Upper lobe of left lung (tissue), 6 donors: ENCODE measurements around the gene DPYD. TPM values are rescaled to one million over a fixed set of nuclear protein-coding genes. Genes with fewer than 3 reads are reported as not detected.

Experiments used
- ATAC-seq, 2 donors: fragments of 200-7000 bp; cut with Tn5 transposase; one replicate each; pipeline ENCODE4 v1.9.1; 2022; ENCODE audit warnings: mild to moderate bottlenecking in 2 of 2, moderate library complexity in 2 of 2; ENCODE audit not compliant: low FRiP score in 2 of 2
- DNase-seq, 2 donors: peaks; one replicate each; pipeline ENCODE4 v3.0.0-alpha.2; 2019 to 2020
- H3K27ac ChIP-seq, 4 donors: fragments of 200-600 bp; sonication (generic); one replicate each; pipeline ENCODE4 v1.5.1; 2016 to 2019
- H3K27me3 ChIP-seq, 4 donors: fragments of 200-600 bp; sonication (generic); one replicate each; pipeline ENCODE4 v1.5.1; 2017 to 2019
- H3K36me3 ChIP-seq, 4 donors: fragments of 200-600 bp; sonication (generic); one replicate each; pipeline ENCODE4 v1.5.1; 2016 to 2019
- H3K4me1 ChIP-seq, 4 donors: fragments of 200-600 bp; sonication (generic); one replicate each; pipeline ENCODE4 v1.5.1; 2018 to 2019
- H3K4me3 ChIP-seq, 4 donors: fragments of 200-600 bp; sonication (generic); one replicate each; pipeline ENCODE4 v1.5.1; 2017 to 2019; ENCODE audit warnings: mild to moderate bottlenecking in 2 of 4, moderate library complexity in 1 of 4
- H3K9me3 ChIP-seq, 4 donors: fragments of 200-600 bp; sonication (generic); one replicate each; pipeline ENCODE4 v1.5.1; 2018 to 2019
- EP300 ChIP-seq, 4 donors: sonication (generic); formaldehyde crosslinking; IDR thresholded peaks; one replicate each; pipeline ENCODE4 v1.5.1; 2017; ENCODE audit warnings: antibody characterized with exemption in 4 of 4, control low read depth in 2 of 4
- POLR2A ChIP-seq, 4 donors: fragments of 450-650 bp; IDR thresholded peaks; one replicate each; pipeline ENCODE4 v1.5.1; 2016 to 2017; ENCODE audit warnings: antibody characterized with exemption in 4 of 4, mild to moderate bottlenecking in 2 of 4
- POLR2AphosphoS5 ChIP-seq, 2 donors: sonication (generic); formaldehyde crosslinking; IDR thresholded peaks; one replicate each; pipeline ENCODE4 v1.5.1; 2017; ENCODE audit warnings: antibody characterized with exemption in 2 of 2
- WGBS, 2 donors: methylation state at CpG; one replicate each; pipeline ENCODE4 v1.1.5; 2017 to 2018; 5-methylcytosine and 5-hydroxymethylcytosine counted together
- total RNA-seq, 6 donors: library from RNA; depleted of rRNA in 4 of 6; stranded (reverse); fragments of >200 nt in 4 of 6; gene quantifications; one replicate each; pipeline versions ENCODE4 v1.1.0 to v1.2.1, GENCODE V29; 2016 to 2021
- TF ChIP-seq, protein P1 (sequence below), 6 experiments: fragments of 450-650 bp in 4 of 6; fragments of 200-600 bp in 2 of 6; sonication (generic) in 2 of 6; IDR thresholded peaks; one replicate each; pipeline ENCODE4 v1.5.1; 2016 to 2019; ENCODE audit warnings: antibody characterized with exemption in 6 of 6
- donor health status: DM: no; HTN: no; CAD: no; lungs with moderate emphysema.
- donor health status: DM: no; HTN: yes; CAD: no; lungs with severe emphysema.

The DPYD gene
- total RNA-seq, 6 donors from 2014 or later = 60.9 to 106 (median 79.7) TPM

DNA sequence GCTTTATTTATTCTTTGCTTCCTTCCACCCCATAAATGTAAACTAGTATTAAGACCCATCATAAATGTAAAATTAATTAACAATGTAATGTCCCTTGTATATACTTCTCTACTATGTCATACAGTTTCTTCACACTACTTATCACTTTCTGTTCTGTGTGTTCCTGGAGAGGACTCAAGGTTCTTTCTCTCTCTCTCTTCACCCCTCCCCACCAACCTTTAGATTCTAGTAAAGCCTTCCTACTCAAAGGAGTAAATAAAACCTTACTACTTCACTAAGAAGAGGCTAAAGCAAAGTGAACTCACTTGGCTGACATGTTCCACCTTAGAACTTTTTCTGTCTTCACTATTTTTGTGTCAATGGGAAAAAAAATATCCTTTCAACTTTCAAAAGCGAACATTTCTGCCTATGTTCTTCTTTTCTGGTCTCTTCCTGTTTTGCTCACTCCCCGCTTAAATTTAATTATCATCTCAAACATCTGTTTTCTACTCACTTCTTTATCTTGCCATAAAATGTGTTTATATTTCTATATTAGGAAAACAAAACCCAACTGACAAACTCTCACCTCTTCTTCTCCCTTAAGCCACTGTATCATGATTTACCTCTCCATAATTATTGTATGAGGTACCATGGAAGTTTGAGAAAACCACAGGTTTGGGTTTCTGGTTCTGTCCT is 260.3 kb downstream of the DPYD start:
- H3K4me3 ChIP-seq = no peak overlapping the region
- H3K9me3 ChIP-seq = no peaks in the 10 kb centered on the region
- H3K4me1 ChIP-seq = no peaks in the 10 kb centered on the region
- no peaks in the 10 kb centered on the region for H3K27me3 ChIP-seq
- no peak for DNase-seq
- H3K36me3 ChIP-seq = no peaks in the 10 kb centered on the region
- no peak for ATAC-seq
- H3K27ac ChIP-seq = no peak overlapping the region
- TF ChIP-seq POLR2AphosphoS5 (IDR thresholded peaks at IDR 0.05) (no peak), EP300 (IDR thresholded peaks at IDR 0.05) (no peak), POLR2A (IDR thresholded peaks at IDR 0.05) (no peak)
- TF ChIP-seq, protein P1, sequence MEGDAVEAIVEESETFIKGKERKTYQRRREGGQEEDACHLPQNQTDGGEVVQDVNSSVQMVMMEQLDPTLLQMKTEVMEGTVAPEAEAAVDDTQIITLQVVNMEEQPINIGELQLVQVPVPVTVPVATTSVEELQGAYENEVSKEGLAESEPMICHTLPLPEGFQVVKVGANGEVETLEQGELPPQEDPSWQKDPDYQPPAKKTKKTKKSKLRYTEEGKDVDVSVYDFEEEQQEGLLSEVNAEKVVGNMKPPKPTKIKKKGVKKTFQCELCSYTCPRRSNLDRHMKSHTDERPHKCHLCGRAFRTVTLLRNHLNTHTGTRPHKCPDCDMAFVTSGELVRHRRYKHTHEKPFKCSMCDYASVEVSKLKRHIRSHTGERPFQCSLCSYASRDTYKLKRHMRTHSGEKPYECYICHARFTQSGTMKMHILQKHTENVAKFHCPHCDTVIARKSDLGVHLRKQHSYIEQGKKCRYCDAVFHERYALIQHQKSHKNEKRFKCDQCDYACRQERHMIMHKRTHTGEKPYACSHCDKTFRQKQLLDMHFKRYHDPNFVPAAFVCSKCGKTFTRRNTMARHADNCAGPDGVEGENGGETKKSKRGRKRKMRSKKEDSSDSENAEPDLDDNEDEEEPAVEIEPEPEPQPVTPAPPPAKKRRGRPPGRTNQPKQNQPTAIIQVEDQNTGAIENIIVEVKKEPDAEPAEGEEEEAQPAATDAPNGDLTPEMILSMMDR (IDR thresholded peaks at IDR 0.05) = no peak
- 64 to 67% methylated on average over 2 of the region's 2 CpGs for WGBS, 2 donors

- H3K4me3 ChIP-seq = no peak overlapping the region
- H3K36me3 ChIP-seq = no peaks in the 10 kb centered on the region
- no peaks in the 10 kb centered on the region for H3K27me3 ChIP-seq
- no peaks in the 10 kb centered on the region for H3K9me3 ChIP-seq
- DNase-seq (no peak), ATAC-seq (no peak)
- 87 to 90% methylated on average over 3 of the region's 3 CpGs for WGBS, 2 donors
- H3K4me1 ChIP-seq = no peaks in the 10 kb centered on the region
- no peak overlapping the region for H3K27ac ChIP-seq
- TF ChIP-seq POLR2A (IDR thresholded peaks at IDR 0.05) (no peak), EP300 (IDR thresholded peaks at IDR 0.05) (no peak), POLR2AphosphoS5 (IDR thresholded peaks at IDR 0.05) (no peak)
- TF ChIP-seq, protein P1 (IDR thresholded peaks at IDR 0.05) = no peak
These were observed 265.8 kb downstream of the DPYD start for GRCh38 chr1:97654876-97655585.

DNA sequence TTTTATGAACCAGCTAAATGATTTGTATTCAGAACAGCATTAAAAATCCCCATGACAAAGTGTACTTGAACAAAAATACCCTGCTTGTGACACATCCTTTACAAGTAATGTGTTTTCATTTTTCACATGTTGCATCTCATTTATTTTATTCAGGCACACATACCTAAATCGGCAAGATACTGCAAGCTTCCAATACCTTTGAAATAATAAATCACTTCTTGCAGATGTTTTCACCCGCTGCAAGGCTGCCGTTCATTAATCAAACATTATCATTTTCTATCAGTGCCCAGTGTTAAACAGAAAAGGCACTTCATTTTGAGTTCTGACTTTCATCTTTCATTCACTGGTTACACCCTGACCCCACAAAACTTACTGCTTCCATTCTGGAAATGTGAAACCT is 269.6 kb downstream of the DPYD start:
- Histone ChIP-seq H3K27me3 (no peaks in the 10 kb centered on the region), H3K4me1 (no peaks in the 10 kb centered on the region)
- TF ChIP-seq, protein P1 (IDR thresholded peaks at IDR 0.05) = no peak
- TF ChIP-seq POLR2AphosphoS5 (IDR thresholded peaks at IDR 0.05) (no peak), POLR2A (IDR thresholded peaks at IDR 0.05) (no peak), EP300 (IDR thresholded peaks at IDR 0.05) (no peak)

GRCh38 chr1:97649591-97649990 is 271.2 kb downstream of the DPYD start:
- DNase-seq = no peak
- Histone ChIP-seq H3K36me3 (no peaks in the 10 kb centered on the region), H3K4me3 (no peak overlapping the region), H3K27me3 (no peaks in the 10 kb centered on the region), H3K27ac (no peak overlapping the region), H3K9me3 (peaks cover 0 to 8% (median 2%) of the 10 kb centered on the region in 4 donors), H3K4me1 (no peaks in the 10 kb centered on the region)
- WGBS, 2 donors = 85 to 89% methylated on average over 4 of the region's 4 CpGs
- ATAC-seq = no peak
- TF ChIP-seq POLR2AphosphoS5 (IDR thresholded peaks at IDR 0.05) = no peak
- no peak for TF ChIP-seq POLR2A (IDR thresholded peaks at IDR 0.05)
- TF ChIP-seq, protein P1 (IDR thresholded peaks at IDR 0.05) = no peak
- no peak for TF ChIP-seq EP300 (IDR thresholded peaks at IDR 0.05)

More for the DNA sequence above, 269.6 kb downstream of the DPYD start:
- no peak overlapping the region for H3K4me3 ChIP-seq
- H3K9me3 ChIP-seq = peaks cover 0 to under 1% (median under 1%) of the 10 kb centered on the region in 4 donors
- ATAC-seq (no peak), DNase-seq (no peak)
- H3K36me3 ChIP-seq = no peaks in the 10 kb centered on the region
- H3K27ac ChIP-seq = no peak overlapping the region
- whole genome bisulfite sequencing, 2 donors = 91 to 94% methylated on average over 3 of the region's 3 CpGs
